B cell (primary cell): ENCODE data around the gene SGIP1. TPM values are rescaled to one million over a fixed set of nuclear protein-coding genes. Genes with fewer than 3 reads are reported as not detected.

Source experiments
- ATAC-seq: fragments of 200-7000 bp; cut with Tn5 transposase; one replicate; pipeline ENCODE4 v1.10.0; 2021; ENCODE audit warnings: low read depth, mild to moderate bottlenecking, moderate number of reproducible peaks, moderate library complexity
- CTCF ChIA-PET: fragments of 350-600 bp; sonication (Branson Sonifier 250); formaldehyde crosslinking; loops from one replicate; lab custom pipeline; 2021; ENCODE audit warnings: antibody characterized with exemption, inconsistent platforms; lab: Charles Lee
- POLR2A ChIA-PET: fragments of 350-600 bp; sonication (Branson Sonifier 250); formaldehyde crosslinking; loops from one replicate; lab custom pipeline; 2021; ENCODE audit warnings: antibody characterized with exemption; lab: Charles Lee
- DNase-seq: peaks from one replicate; pipeline ENCODE4 v3.0.0; 2013
- H2AFZ ChIP-seq: 2 replicates; pipeline ENCODE4 v1.6.1; 2012; ENCODE audit warnings: mild to moderate bottlenecking, low read depth, low read length; ENCODE audit not compliant: insufficient read depth, poor library complexity, severe bottlenecking
- H3K27ac ChIP-seq, 2 donors: 1 replicate in 1 of 2; 2 replicates in 1 of 2; pipeline ENCODE4 v1.5.1; 2012 to 2013; ENCODE audit warnings: low read length in 2 of 2, mild to moderate bottlenecking in 2 of 2, moderate library complexity in 1 of 2
- H3K27me3 ChIP-seq, 4 experiments: fragments of 200-600 bp in 1 of 4; sonication (generic) in 1 of 4; replicated peaks in 1 of 4; 1 replicate in 2 of 4; 2 replicates in 2 of 4; pipeline versions ENCODE4 v1.6.1 to v1.7.0; 2013 to 2016; ENCODE audit warnings: low read length in 3 of 4, mild to moderate bottlenecking in 2 of 4, mixed read lengths in 1 of 4, moderate library complexity in 1 of 4; ENCODE audit not compliant: insufficient read depth in 4 of 4, control insufficient read depth in 3 of 4; ENCODE audit errors: control extremely low read depth in 1 of 4
- H3K36me3 ChIP-seq, 2 experiments: replicated peaks in 1 of 2; 1 replicate in 1 of 2; 2 replicates in 1 of 2; pipeline versions ENCODE4 v1.6.1 to v1.7.1; 2013; ENCODE audit warnings: low read length in 1 of 2; ENCODE audit not compliant: insufficient read depth in 2 of 2, control insufficient read depth in 1 of 2; ENCODE audit errors: control extremely low read depth in 1 of 2, extremely low read depth in 1 of 2
- H3K4me1 ChIP-seq, 2 donors: fragments of 200-600 bp in 1 of 2; sonication (generic) in 1 of 2; 1 replicate in 1 of 2; 2 replicates in 1 of 2; pipeline versions ENCODE4 v1.5.1 to v1.6.1; 2013 to 2017; ENCODE audit warnings: low read length in 2 of 2; ENCODE audit not compliant: control insufficient read depth in 2 of 2, insufficient read depth in 2 of 2
- H3K4me2 ChIP-seq: replicated peaks from 2 replicates; pipeline ENCODE3; 2012; ENCODE audit warnings: mild to moderate bottlenecking, low read depth, low read length; ENCODE audit not compliant: poor library complexity, severe bottlenecking
- H3K4me3 ChIP-seq, 5 experiments: fragments of 200-600 bp in 1 of 5; sonication (generic) in 1 of 5; 1 replicate in 3 of 5; 2 replicates in 2 of 5; pipeline versions ENCODE4 v1.5.1 to v1.7.0; 2011 to 2016; ENCODE audit warnings: low read length in 4 of 5, mild to moderate bottlenecking in 4 of 5, low read depth in 2 of 5, control low read depth in 1 of 5, moderate library complexity in 1 of 5; ENCODE audit not compliant: insufficient read depth in 1 of 5; ENCODE audit errors: control extremely low read depth in 1 of 5, extremely low read depth in 1 of 5
- H3K79me2 ChIP-seq: fragments of 200-600 bp; sonication (generic); one replicate; pipeline ENCODE4 v1.6.0; 2016; ENCODE audit warnings: low read length; ENCODE audit not compliant: control insufficient read depth, insufficient read depth
- H3K9ac ChIP-seq: fragments of 200-600 bp; sonication (generic); 2 replicates; pipeline ENCODE4 v1.6.1; 2017; ENCODE audit warnings: mild to moderate bottlenecking, low read length, moderate library complexity
- H3K9me3 ChIP-seq, 3 donors: one replicate each; pipeline versions ENCODE4 v1.6.1 to v1.7.1; 2013; ENCODE audit warnings: low read length in 2 of 3; ENCODE audit not compliant: control insufficient read depth in 2 of 3, insufficient read depth in 1 of 3; ENCODE audit errors: control extremely low read depth in 1 of 3
- H4K20me1 ChIP-seq: 2 replicates; pipeline ENCODE4 v1.6.0; 2012; ENCODE audit warnings: mild to moderate bottlenecking, low read length; ENCODE audit not compliant: insufficient read depth, control insufficient read depth, poor library complexity, severe bottlenecking
- H3K27ac Mint-ChIP-seq: one replicate; pipeline ENCODE4 v1.8.0; 2021; ENCODE audit warnings: mixed read lengths
- H3K27me3 Mint-ChIP-seq: one replicate; pipeline ENCODE4 v1.8.0; 2021; ENCODE audit warnings: mixed read lengths
- H3K4me1 Mint-ChIP-seq: one replicate; pipeline ENCODE4 v1.8.0; 2021; ENCODE audit warnings: mixed read lengths
- H3K4me3 Mint-ChIP-seq: one replicate; pipeline ENCODE4 v1.8.0; 2021; ENCODE audit warnings: mixed read lengths
- H3K9me3 Mint-ChIP-seq: one replicate; pipeline ENCODE4 v1.8.0; 2022; ENCODE audit warnings: mixed read lengths; ENCODE audit not compliant: insufficient read depth
- EZH2 ChIP-seq: IDR thresholded peaks from 2 replicates; pipeline ENCODE4 v1.6.1; 2012; ENCODE audit warnings: borderline replicate concordance, low read depth, mild to moderate bottlenecking, moderate library complexity, low read length; ENCODE audit not compliant: insufficient read depth, poor library complexity, severe bottlenecking
- WGBS: methylation state at CpG from one replicate; pipeline ENCODE4 v1.1.5; 2013; ENCODE audit warnings: missing lambda C conversion rate; ENCODE audit not compliant: insufficient coverage; 5-methylcytosine and 5-hydroxymethylcytosine counted together
- intact Hi-C: fragments of 100-400 bp; cut with micrococcal nuclease; formaldehyde crosslinking; loops from one replicate; pipeline ENCODE4 v1.10.0; 2022
- polyA plus RNA-seq: library from polyadenylated mRNA; depleted of rRNA; stranded (reverse); fragments of >200 nt; gene quantifications from 2 replicates; pipeline ENCODE4 v1.2.3, GENCODE V29; 2012
- total RNA-seq, 2 donors: library from RNA; stranded (reverse); fragments of 120-200 nt in 1 of 2; gene quantifications; 1 replicate in 1 of 2; 2 replicates in 1 of 2; pipeline versions ENCODE4 v1.2.3 to v1.2.4, GENCODE V29; 2013 to 2022
- TF ChIP-seq, protein P1 (sequence below): fragments of 200-600 bp; IDR thresholded peaks from one replicate; pipeline ENCODE4 v1.8.0; 2022; ENCODE audit warnings: antibody characterized with exemption, mild to moderate bottlenecking

Gene SGIP1
- total and polyA plus RNA-seq, 2 donors (not counting 1 experiment from before 2014, with no cell fraction given): not detected

DNA sequence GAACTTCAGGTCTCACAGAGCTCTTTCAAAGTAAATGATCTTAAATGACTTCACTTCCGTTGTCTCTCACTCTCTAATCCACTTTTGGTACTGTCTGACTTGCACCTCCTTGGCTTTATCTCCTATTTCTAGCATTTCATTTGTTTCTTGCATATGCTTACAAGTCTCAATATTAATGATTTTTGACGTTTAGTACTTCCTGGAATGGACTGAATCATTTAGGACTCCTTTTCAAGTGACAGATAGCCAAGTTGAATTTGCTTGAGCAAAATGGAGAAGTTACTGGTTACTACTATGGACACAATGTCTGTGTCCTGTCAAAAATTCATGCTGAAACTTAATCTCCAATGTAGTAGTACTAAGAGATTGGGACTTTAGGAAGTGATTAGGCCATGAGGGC lies 7.0 kb upstream of the SGIP1 start:
- H3K9ac ChIP-seq: no peak overlapping the region
- H3K4me1 ChIP-seq: peaks cover 0 to 8% of the 10 kb centered on the region in 2 donors
- CTCF ChIA-PET: no interaction called here
- H3K79me2 ChIP-seq: no peaks in the 10 kb centered on the region
- Mint-ChIP-seq H3K27me3 (peaks cover 20% of the 10 kb centered on the region), H3K27ac (no peak overlapping the region), H3K9me3 (no peaks in the 10 kb centered on the region), H3K4me1 (peaks cover 5% of the 10 kb centered on the region), H3K4me3 (no peak overlapping the region)
- no peak for TF ChIP-seq EZH2
- TF ChIP-seq, protein P1, sequence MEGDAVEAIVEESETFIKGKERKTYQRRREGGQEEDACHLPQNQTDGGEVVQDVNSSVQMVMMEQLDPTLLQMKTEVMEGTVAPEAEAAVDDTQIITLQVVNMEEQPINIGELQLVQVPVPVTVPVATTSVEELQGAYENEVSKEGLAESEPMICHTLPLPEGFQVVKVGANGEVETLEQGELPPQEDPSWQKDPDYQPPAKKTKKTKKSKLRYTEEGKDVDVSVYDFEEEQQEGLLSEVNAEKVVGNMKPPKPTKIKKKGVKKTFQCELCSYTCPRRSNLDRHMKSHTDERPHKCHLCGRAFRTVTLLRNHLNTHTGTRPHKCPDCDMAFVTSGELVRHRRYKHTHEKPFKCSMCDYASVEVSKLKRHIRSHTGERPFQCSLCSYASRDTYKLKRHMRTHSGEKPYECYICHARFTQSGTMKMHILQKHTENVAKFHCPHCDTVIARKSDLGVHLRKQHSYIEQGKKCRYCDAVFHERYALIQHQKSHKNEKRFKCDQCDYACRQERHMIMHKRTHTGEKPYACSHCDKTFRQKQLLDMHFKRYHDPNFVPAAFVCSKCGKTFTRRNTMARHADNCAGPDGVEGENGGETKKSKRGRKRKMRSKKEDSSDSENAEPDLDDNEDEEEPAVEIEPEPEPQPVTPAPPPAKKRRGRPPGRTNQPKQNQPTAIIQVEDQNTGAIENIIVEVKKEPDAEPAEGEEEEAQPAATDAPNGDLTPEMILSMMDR: no peak
- H3K36me3 ChIP-seq: no peaks in the 10 kb centered on the region
- POLR2A ChIA-PET: no interaction called here
- no peaks in the 10 kb centered on the region for H3K9me3 ChIP-seq
- no peak overlapping the region for H2AFZ ChIP-seq
- intact Hi-C loops: no loop called here
- H3K4me2 ChIP-seq: no peak overlapping the region
- DNase-seq (no peak), ATAC-seq (no peak)
- H3K27me3 ChIP-seq: peaks cover 0 to 4% (median under 1%) of the 10 kb centered on the region in 4 experiments
- H3K27ac ChIP-seq: no peak overlapping the region
- H4K20me1 ChIP-seq: no peaks in the 10 kb centered on the region
- no peak overlapping the region for H3K4me3 ChIP-seq
- 100% methylated on average over 1 of the region's 2 CpGs for WGBS

DNA sequence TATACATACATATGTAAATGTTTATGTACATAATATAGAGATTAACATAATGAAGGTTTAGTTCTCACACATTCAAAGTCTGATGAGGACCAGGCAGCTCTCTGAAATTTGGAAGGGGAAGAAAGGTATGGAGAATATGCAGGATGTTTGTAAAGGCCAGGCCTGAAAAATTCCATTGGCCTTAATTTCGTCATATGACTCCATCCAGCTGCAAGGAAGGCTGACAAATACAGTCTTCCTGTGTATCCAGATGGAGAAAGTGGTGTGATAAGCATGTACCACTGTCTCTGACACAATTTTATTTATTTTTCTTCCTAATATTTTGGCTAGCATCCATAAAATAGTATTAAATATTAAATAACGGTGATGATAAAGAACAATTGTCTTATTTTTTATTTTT lies 6.3 kb upstream of the SGIP1 start:
- ChIA-PET POLR2A (no interaction called here), CTCF (no interaction called here)
- H2AFZ ChIP-seq: no peak overlapping the region
- H3K4me2 ChIP-seq: no peak overlapping the region
- Mint-ChIP-seq H3K4me1 (peaks cover 9% of the 10 kb centered on the region), H3K27ac (no peak overlapping the region), H3K4me3 (no peak overlapping the region), H3K9me3 (no peaks in the 10 kb centered on the region), H3K27me3 (peaks cover 26% of the 10 kb centered on the region)
- peaks cover 0 to 8% (median 5%) of the 10 kb centered on the region in 4 experiments for H3K27me3 ChIP-seq
- H3K79me2 ChIP-seq: no peaks in the 10 kb centered on the region
- TF ChIP-seq, protein P1: no peak
- TF ChIP-seq EZH2: no peak
- DNase-seq (no peak), ATAC-seq (no peak)
- peaks cover 3 to 11% of the 10 kb centered on the region in 2 donors for H3K4me1 ChIP-seq
- no peak overlapping the region for H3K27ac ChIP-seq
- intact Hi-C loops: no loop called here
- no peaks in the 10 kb centered on the region for H3K36me3 ChIP-seq
- H3K4me3 ChIP-seq: no peak overlapping the region
- WGBS: no CpG with 5 or more reads among the region's 2 CpGs
- no peaks in the 10 kb centered on the region for H3K9me3 ChIP-seq
- no peak overlapping the region for H3K9ac ChIP-seq
- H4K20me1 ChIP-seq: no peaks in the 10 kb centered on the region
